DMS153 (cell line): Measurements from ENCODE around the gene C11orf52.
"Not testable (repeated sequence)": the region's sequence is repeated elsewhere in the genome, so short reads cannot be mapped to it uniquely, and the experiment has no call there.

Experiments
- DNase-seq: peaks from one replicate; lab custom pipeline; 2025; lab: John Stamatoyannopoulos, UW

Gene C11orf52

DNA sequence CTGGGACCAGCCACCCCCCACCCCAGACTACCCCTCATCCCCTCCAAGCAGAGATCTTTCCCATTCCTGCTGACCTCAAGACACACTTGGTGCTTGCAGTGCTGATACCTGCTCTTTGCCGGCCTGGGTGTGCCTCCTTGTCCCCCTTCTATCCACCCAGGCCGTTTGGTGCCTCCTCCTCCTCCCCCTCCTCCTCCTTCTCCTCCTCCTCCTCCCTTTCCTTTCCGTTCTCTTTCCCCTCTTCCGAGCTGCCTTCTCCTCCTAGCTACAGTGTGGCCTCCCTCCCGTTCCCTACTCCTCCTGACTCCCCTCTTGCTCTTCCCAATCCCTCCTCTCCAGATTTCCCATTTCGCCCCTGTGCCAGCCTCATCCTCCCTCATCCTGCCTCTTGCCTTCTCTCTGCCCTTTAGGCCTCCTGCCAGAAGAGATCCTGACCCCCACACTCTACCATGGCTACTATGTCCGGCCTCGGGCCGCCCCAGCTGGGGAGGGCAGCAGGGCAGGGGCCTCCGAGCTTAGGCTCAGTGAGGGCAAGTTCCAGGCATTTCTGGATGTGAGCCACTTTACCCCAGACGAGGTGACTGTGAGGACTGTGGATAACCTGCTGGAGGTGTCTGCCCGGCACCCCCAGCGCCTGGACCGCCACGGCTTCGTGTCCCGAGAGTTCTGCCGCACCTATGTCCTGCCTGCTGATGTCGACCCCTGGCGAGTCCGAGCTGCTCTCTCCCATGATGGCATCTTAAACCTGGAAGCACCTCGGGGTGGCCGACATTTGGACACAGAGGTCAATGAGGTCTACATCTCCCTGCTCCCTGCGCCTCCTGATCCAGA is 5.5 kb upstream of the C11orf52 start:
- DNase-seq: no peak

DNA sequence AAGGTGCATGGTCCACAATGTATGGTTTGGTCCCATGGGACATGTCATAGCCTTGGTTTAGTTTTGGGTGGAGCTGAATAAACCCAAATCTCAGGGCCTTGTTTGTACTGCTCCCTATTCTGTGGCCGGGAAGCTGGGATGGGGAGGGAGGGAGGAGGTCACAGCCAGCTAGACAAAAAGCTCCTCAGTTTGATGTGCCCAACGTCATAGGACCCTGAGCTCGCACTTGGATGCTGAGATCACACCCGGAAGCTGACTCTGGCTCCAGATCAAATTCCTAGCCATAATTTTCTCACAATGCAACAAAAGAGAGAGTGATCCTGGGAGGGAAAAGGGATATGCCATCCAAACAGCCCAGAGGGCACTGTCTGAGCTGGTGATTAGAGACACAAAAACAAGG is 4.7 kb upstream of the C11orf52 start:
- DNase-seq: peak; percentile 56

GRCh38 chr11:111916768-111917167 is 1.9 kb upstream of the C11orf52 start:
- DNase-seq: no peak

DNA sequence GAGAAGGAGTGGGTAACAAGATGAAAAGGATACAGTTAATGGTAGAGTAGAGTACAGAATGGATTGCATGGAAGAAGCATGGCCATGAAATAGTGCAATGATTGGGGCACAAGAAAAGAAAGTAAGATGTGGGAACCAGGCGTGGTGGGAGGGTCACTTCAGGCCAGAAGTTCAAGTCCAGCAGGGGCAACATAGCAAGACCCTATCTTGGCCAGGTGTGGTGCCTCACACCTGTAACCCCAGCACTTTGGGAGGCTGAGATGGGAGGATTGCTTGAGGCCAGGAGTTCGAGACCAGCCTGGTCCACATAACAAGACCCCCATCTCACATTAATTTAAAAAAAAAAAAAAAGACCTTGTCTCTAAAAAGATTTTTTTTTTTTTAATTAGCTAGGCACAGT is 1.4 kb upstream of the C11orf52 start:
- no peak for DNase-seq

DNA sequence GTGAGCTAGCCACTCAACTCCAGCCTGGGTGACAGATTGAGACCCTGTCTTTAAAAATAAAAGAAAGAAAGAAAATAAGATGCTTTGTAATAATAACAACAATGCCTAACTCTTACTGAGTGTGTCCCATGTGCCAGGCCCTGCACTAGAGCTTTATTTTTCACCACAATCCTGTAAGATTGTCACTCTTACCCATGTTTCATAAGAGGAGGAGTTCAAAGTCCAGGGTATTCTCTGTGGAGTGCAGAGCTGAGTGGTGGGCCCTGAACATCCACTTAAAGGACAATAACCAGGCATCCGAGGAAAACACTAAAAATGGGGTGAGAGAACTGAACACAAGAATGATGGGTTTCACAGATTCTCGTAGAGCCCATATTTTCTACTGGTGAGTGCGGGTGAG is 925 bp upstream of the C11orf52 start:
- no peak for DNase-seq

- no peak for DNase-seq
Observed at GRCh38 chr11:111920908-111921307, 2.2 kb downstream of the C11orf52 start.

DNA sequence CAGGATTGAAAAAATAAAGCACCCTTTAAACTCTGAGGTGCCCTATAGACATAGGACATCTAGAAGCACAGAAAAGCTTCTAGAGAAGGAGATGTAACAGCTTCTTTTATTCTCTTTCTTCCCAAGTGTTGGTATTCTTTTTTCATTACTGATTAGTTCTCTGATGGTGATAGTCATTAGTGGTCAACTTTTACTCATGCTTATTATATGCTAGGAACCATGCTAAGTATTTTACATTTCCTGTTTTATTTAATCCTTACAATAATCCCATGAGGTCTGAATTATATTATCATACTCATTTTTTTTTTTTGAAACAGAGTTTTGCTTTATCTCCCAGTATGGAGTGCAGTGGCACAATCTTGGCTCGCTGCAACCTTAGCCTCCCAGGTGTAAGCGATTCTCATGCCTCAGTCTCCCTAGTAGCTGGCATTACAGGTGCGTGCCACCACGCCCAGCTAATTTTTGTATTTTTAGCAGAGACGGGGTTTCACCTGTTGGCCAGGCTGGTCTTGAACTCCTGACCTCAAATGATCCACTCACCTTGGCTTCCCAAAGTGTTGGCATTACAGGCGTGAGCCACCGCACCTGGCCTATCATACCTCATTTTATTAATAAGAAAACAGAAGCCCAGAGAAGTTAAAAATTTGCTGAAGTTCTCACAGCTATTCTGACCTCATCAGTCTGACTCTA is 3.0 kb downstream of the C11orf52 start:
- DNase-seq: no peak

DNA sequence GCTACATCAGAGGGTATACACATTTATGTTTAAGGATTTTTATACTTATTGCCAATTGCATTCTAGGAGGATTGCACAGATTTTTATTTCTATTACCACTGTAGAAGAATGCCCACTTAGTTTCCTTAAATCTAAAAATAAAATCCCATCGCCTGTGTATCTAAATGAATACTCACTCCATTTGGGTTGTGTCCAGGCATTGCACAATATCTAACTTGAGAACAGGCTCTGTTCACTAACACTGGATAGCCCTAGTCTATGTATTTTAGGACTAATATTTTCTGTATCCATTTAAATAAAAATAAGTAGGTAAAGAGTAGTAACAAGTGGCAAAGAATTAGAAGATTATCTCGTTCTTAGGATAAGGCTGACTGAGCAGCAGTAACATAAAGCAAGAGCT is 4.1 kb downstream of the C11orf52 start:
- peak; percentile 7 for DNase-seq

- DNase-seq: no peak
Observed at GRCh38 chr11:111923351-111923788, 4.7 kb downstream of the C11orf52 start.

GRCh38 chr11:111923951-111924350 is 5.2 kb downstream of the C11orf52 start:
- DNase-seq: no peak

GRCh38 chr11:111925953-111926352 is 7.2 kb downstream of the C11orf52 start:
- DNase-seq: no peak

GRCh38 chr11:111926505-111927391 is 8.0 kb downstream of the C11orf52 start:
- DNase-seq: peak; percentile 96

DNA sequence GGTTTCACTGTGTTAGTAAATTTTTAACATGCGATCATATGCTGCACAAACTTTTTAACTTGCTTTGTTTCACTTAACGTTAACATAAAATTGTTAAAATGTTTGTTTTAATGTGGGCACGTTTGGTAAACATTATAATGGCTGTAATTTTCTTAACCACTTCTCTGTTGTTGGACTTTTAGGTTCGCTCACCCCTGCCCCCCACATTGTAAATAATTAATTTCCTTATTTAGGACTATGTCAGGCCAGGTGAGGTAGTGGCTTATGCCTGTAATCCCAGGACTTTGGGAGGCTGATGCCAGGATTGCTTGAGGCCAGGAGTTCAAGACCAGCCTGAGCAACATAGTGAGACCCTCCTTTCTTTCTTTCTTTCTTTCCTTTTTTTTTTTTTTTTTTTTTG is 11.8 kb downstream of the C11orf52 start:
- no peak for DNase-seq

DNA sequence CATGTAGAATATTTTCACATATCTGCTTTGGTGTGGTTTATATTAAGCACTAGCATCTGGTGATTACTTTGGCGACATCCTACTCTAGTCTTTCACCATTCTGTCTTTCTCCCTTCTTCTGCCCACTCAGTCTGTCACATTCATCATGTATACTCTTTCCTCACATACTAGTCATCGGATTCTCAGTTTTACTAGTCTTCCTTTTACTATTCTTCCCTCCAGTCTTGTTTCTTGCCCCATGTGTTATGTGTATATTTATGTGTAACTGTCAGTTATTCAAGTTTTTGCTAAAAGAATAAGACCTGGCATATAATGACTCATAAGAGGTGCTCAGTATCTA is 13.9 kb downstream of the C11orf52 start:
- no peak for DNase-seq

DNA sequence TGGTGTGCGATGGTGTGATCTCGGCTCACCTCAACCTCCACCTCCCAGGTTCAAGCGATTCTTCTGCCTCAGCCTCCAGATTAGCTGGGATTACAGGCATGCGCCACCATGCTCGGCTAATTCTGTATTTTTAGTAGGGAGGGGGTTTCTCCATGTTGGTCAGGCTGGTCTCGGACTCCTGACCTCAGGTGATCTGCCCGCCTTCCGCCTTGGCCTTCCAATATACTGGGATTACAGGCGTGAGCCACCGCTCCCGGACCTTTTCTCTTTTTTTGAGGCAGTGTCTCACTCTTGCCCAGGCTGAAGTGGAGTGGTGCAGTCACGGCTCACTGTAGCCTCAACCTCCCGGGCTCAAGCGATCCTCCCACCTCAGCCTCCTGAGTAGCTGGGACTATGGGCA is 14.5 kb downstream of the C11orf52 start:
- not testable (repeated sequence) for DNase-seq

- no peak for DNase-seq
Observed at GRCh38 chr11:111933872-111934271, 15.2 kb downstream of the C11orf52 start.

- DNase-seq: no peak
Observed at GRCh38 chr11:111934306-111934705, 15.6 kb downstream of the C11orf52 start.

- no peak for DNase-seq
Observed at GRCh38 chr11:111935317-111936039, 16.8 kb downstream of the C11orf52 start.

DNA sequence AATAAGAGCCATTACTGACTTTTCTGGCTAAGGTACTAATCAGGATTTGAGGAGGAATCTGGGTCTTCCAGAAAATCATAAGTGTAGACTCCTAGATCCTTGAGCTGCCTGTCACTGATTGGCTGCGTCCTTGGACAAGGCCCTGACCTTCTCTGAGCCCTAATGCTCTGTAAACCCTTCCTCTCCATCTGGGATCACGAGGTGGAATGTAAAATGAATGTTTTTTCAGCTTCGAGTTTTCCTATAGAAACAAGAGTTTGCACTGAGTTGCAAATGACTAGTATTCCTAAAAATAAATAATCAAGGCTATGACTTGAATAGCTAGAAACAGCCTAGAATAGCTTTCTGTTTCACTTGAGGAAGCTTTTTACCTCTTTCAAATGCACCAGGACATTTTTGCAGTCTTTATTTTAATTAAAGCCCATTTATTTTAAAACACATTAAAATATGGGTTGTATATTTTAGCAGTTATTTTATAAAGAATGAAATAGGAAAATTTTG is 17.4 kb downstream of the C11orf52 start:
- no peak for DNase-seq

DNA sequence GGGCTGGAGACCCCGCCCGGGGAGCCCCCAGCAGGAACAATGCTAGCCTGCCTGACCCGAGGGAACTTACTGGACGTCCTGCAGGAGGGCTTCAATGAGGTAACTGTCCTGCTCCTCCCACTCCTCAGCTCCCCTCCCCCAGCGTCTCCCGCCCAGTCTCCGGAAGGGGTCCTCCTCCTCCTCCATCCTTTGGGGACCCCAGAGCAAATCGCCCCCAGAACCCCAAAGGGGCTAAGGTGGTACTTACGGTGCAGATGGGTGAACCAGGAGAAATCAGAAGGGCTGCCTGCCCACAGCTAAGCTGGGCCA is 18.7 kb downstream of the C11orf52 start:
- DNase-seq: no peak

DNA sequence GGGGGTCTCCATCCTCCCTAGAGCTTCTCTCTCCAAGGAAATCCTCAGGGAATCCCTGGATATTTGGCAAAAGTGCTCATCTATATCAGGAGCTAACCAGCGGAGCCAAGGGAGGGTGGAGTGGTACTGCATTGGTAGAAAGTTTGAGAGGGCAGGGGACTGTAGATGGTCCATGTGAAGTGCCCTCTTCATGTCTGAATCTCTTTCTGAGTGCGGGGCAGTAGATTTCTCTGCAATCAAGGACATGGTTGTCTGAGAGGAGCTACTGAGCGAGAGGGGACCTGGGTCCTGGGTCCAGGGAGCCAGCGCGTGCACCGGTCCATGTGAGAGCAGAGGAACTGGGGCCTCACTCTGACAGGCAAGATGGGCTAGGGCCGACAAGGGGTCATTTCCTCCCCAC is 19.1 kb downstream of the C11orf52 start:
- no peak for DNase-seq

- no peak for DNase-seq
Observed at GRCh38 chr11:111938687-111939160, 20.0 kb downstream of the C11orf52 start.
